ACC112 (cell line): Measurements from ENCODE around the gene CARMIL1.
A peak's percentile ranks its signal among the peaks of the same experiment; 100 is the strongest.

ENCODE experiments used
- H2AFZ ChIP-seq: fragments of 200-600 bp; sonication (generic); one replicate; pipeline ENCODE4 v1.6.0; 2017; ENCODE audit warnings: antibody characterized with exemption, low read length; ENCODE audit not compliant: unreplicated experiment
- H3K27ac ChIP-seq: fragments of 200-600 bp; sonication (generic); 2 replicates; pipeline ENCODE4 v1.5.1; 2014; ENCODE audit warnings: low read depth, mild to moderate bottlenecking, antibody characterized with exemption, low read length, moderate library complexity
- H3K27me3 ChIP-seq: fragments of 200-600 bp; sonication (generic); 2 replicates; pipeline ENCODE4 v1.6.1; 2014; ENCODE audit warnings: mild to moderate bottlenecking, antibody characterized with exemption, low read length, moderate library complexity, mixed read lengths; ENCODE audit not compliant: insufficient read depth
- H3K36me3 ChIP-seq: fragments of 200-600 bp; sonication (generic); 2 replicates; pipeline ENCODE4 v1.6.1; 2016; ENCODE audit warnings: mild to moderate bottlenecking, antibody characterized with exemption, low read length, moderate library complexity, mixed read lengths; ENCODE audit not compliant: insufficient read depth
- H3K4me1 ChIP-seq: fragments of 200-600 bp; sonication (generic); one replicate; pipeline ENCODE4 v1.6.1; 2016; ENCODE audit warnings: low read length, mixed read lengths; ENCODE audit not compliant: insufficient read depth, unreplicated experiment, control insufficient read depth
- H3K4me3 ChIP-seq: fragments of 200-600 bp; sonication (generic); 2 replicates; pipeline ENCODE4 v1.5.1; 2014; ENCODE audit warnings: mild to moderate bottlenecking, low read depth, low read length
- H3K79me2 ChIP-seq: fragments of 200-600 bp; sonication (generic); one replicate; pipeline ENCODE4 v1.6.0; 2016; ENCODE audit warnings: low read length; ENCODE audit not compliant: control insufficient read depth, unreplicated experiment, insufficient read depth

The CARMIL1 gene

DNA sequence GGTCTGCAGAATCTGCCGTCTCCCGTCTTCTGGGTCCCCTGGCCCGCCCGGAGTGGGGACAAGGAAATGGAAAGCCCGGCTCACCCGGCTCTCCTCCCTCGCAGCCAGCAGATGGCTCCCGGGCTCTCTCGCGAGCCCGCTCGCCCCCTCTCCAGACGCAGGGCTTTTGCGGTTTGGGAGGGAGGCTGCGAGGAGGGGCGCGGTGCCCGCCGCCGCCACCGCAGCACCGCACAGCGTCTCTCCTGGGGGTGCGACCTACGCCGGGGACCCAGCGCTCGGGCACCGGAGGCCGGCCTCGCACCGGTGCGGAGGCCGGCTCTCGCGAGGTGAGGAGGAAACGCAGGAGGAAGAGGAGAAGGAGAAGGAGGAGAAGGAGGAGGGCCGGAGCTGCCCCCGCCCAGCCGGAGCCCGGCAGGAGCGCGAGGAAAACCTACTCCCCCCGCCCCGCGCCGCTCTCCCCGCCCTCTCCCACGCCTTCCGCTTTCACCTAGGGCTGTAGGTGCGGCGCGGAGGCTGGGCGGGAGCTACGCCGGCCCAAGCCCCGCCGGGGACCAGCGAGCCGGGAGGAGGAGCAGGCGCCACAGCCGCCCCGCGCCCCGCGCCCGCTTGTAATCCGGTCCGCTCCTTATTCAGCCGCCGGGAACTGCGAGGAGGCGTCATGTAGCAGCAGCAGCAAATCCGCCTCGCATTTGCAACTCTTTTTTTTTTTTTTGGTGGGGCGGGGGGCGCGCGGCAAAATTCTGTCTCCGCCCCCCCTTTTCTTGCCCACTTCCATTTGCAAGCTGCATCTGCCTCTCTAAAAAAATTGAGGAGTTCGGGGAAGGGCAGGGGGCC is at the start of gene CARMIL1:
Gene CARMIL1, plus strand, starts transcription at position 461 of the 834 bp plus-strand sequence. CDS start 422 bp downstream, outside the sequence.
- peaks cover 16% of the 10 kb centered on the region for H3K4me1 ChIP-seq
- no peak within 1 kb of the TSS for H3K27ac ChIP-seq
- no peaks in the 10 kb centered on the region for H3K79me2 ChIP-seq
- H3K4me3 ChIP-seq: peak within 1 kb of the TSS; percentile 97
- peak within 1 kb of the TSS; percentile 78 for H2AFZ ChIP-seq
- H3K27me3 ChIP-seq: no peaks in the 10 kb centered on the region
- no peaks in the 10 kb centered on the region for H3K36me3 ChIP-seq

DNA sequence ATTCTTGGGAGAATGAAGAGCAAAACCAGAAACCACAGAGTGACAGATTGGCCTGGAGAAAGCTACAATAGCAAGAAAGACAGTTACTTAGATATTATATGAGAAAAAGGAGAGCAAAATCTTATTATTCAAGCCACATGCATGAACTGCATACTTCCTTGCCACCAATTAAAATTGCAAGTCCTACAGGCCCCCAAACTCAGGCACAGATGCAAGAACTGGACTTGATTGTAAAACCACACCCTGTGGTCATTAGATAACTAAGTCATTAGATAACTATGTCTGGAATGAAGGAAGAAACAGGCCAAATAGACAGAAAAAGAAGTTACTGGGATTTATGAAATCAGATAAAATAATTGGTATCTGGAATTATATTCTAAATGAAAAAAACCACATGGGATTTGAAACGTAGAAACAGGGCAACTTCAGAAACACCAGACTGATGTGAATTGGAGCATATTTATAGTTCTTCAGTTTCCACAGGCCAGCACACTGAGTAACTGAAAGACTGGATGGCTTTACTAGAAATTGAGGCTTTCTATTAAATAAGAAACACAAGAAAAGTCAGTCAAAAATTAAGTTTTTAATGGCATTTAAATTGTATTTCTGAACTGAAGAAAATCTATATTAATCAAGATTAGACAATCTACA is 49.4 kb upstream of the CARMIL1 start:
- Histone ChIP-seq H3K27ac (peak overlapping the region; percentile 45), H3K79me2 (no peaks in the 10 kb centered on the region), H3K4me3 (no peak overlapping the region), H2AFZ (peak overlapping the region; percentile 29), H3K4me1 (peaks cover 16% of the 10 kb centered on the region), H3K36me3 (no peaks in the 10 kb centered on the region), H3K27me3 (no peaks in the 10 kb centered on the region)

DNA sequence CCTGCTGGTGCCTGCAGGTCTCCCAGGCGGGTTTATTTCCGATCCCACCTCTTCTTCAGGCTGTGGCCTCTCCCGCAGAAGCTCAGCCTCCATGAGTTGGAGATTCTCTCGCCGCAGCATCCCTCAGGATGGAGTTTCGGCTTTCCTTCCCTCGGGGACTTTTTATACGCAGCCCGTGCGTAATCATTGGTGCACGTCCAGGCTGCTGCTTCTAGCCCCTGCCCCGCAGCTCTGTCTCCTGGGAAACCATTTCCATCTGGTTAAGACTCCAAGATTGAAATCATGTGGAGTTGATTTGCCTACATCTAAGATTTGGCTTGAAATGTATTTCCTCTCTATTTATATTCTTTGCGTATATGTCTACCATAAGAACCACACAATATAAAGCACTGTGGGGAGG is 46.7 kb upstream of the CARMIL1 start:
- H3K4me1 ChIP-seq: peaks cover 16% of the 10 kb centered on the region
- H3K79me2 ChIP-seq: no peaks in the 10 kb centered on the region
- H3K36me3 ChIP-seq: no peaks in the 10 kb centered on the region
- no peaks in the 10 kb centered on the region for H3K27me3 ChIP-seq
- no peak overlapping the region for H2AFZ ChIP-seq
- no peak overlapping the region for H3K4me3 ChIP-seq
- no peak overlapping the region for H3K27ac ChIP-seq

DNA sequence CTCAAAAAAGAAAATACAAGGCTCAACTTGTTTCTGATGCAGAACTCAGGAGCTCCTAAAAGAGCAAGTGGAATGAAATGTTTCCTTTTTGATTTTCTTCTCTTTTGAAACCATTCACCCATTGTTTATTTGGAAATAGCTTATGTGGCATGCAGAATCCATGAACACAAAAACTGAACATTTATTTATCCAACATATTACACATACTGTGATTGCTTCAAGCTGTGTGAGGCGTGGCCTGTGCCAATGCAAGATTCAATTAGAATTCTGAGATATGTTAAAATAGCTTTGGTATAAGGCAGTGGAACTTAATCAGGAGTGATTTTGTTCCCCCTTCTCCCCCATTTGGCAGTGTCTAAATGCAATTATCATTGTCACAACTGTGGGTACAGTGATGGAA is 45.9 kb upstream of the CARMIL1 start:
- H3K36me3 ChIP-seq: no peaks in the 10 kb centered on the region
- no peak overlapping the region for H3K4me3 ChIP-seq
- no peaks in the 10 kb centered on the region for H3K27me3 ChIP-seq
- H2AFZ ChIP-seq: no peak overlapping the region
- H3K4me1 ChIP-seq: peaks cover 16% of the 10 kb centered on the region
- no peaks in the 10 kb centered on the region for H3K79me2 ChIP-seq
- H3K27ac ChIP-seq: no peak overlapping the region

DNA sequence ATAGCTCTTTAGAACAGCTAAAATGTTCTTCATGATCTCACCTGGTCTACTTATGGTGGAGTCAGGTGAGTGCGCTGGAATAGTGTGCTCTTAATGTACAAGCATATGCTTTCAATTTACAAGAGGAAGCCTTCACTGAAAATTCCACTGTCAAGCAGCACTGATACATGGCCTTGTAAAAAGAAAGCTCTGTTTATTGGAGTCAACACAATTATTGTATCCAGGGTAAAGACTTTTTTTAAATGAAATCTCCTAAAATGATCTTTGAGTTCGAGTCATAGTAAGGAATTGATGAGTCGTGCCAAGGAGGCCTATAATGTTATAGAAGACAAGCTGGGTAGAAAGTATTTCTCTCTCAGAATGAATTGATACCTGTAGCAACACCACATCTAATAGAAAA is 41.6 kb upstream of the CARMIL1 start:
- H3K27ac ChIP-seq: no peak overlapping the region

DNA sequence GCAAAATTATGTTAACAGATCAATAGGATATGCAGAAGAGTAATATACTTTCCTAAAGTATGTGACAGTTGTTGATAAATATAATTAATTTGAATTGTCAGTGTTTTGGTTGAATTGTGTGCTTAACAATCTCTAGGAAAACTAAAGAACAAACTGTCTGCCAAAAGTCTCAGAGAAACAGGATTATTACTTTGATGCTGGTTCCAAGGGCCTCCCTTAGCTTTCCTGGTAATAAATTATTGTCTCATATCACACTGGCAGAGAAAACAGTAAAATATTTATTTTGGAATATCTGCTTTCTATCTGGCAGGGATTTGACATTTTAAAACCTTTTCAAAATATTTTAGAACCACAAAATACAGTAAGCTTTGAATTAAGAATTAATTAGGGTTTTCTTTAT is 40.1 kb upstream of the CARMIL1 start:
- no peaks in the 10 kb centered on the region for H3K36me3 ChIP-seq
- peaks cover 3% of the 10 kb centered on the region for H3K4me1 ChIP-seq
- H3K4me3 ChIP-seq: no peak overlapping the region
- H3K27ac ChIP-seq: no peak overlapping the region
- peak overlapping the region; percentile 39 for H2AFZ ChIP-seq
- no peaks in the 10 kb centered on the region for H3K27me3 ChIP-seq
- no peaks in the 10 kb centered on the region for H3K79me2 ChIP-seq

More for the DNA sequence above, 41.6 kb upstream of the CARMIL1 start:
- peaks cover 3% of the 10 kb centered on the region for H3K4me1 ChIP-seq
- H3K36me3 ChIP-seq: no peaks in the 10 kb centered on the region
- no peaks in the 10 kb centered on the region for H3K27me3 ChIP-seq
- H2AFZ ChIP-seq: no peak overlapping the region
- H3K79me2 ChIP-seq: no peaks in the 10 kb centered on the region
- H3K4me3 ChIP-seq: no peak overlapping the region

DNA sequence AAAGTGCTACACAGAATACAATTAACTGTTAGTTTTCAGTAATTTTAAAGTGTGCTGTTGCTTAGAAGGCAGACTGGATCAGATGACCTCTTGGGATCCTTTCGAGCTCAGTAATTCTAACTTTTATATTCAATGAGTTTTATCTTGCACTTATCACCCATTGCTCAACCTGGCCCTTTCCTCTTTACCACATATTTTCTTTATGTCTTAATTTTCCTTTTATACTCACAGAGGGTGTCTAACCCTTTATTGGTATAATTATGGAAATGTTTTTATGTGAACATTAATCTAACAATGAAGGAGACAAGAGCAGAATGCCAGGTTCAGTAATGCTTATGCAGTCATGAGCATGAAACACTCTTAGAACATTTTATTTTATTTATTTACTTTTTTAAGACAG is 39.7 kb upstream of the CARMIL1 start:
- no peak overlapping the region for H3K4me3 ChIP-seq
- H3K79me2 ChIP-seq: no peaks in the 10 kb centered on the region
- H2AFZ ChIP-seq: no peak overlapping the region
- H3K36me3 ChIP-seq: no peaks in the 10 kb centered on the region
- H3K4me1 ChIP-seq: peaks cover 3% of the 10 kb centered on the region
- H3K27ac ChIP-seq: no peak overlapping the region
- no peaks in the 10 kb centered on the region for H3K27me3 ChIP-seq

DNA sequence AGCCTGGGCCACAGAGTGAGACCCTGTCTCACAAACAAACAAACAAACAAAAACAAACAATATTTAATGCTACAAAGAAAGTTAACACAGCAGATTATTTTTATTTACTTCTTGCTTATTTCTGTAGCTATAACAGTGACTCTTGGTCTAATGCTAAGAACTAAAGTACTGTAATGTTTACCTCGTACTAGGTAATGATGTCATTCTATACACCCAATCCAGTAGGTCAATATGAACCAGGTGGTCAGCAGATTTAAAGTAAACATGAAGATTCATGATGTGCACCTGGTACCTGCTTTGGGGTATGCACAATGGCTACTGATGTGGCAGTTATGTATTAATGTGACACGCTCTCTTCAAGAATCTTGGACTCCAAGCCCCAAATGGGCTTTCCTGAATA is 36.6 kb upstream of the CARMIL1 start:
- Histone ChIP-seq H2AFZ (no peak overlapping the region), H3K27ac (no peak overlapping the region), H3K27me3 (no peaks in the 10 kb centered on the region), H3K4me3 (no peak overlapping the region), H3K36me3 (no peaks in the 10 kb centered on the region), H3K79me2 (no peaks in the 10 kb centered on the region), H3K4me1 (peaks cover 5% of the 10 kb centered on the region)

DNA sequence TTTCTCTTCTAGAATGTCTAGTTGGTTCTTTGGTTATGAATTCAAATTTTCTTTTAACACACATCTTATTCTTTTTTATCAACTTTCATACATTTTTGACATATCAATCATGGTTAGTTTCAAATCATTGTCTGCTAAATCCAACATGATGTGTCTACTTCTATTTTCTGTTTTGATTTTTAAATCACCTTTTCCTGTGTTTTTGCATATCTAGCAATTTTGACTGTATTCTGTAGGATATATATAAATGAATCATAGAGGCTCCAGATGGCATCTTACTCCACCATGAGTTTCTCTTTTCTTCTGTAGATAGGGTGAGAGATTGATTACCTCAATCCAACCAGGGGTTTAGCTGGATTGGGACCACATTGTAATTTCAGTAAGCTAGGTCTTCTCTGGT is 34.3 kb upstream of the CARMIL1 start:
- H3K27me3 ChIP-seq: no peaks in the 10 kb centered on the region
- no peak overlapping the region for H3K4me3 ChIP-seq
- no peak overlapping the region for H3K27ac ChIP-seq
- peaks cover 17% of the 10 kb centered on the region for H3K4me1 ChIP-seq
- no peaks in the 10 kb centered on the region for H3K36me3 ChIP-seq
- no peak overlapping the region for H2AFZ ChIP-seq
- no peaks in the 10 kb centered on the region for H3K79me2 ChIP-seq

DNA sequence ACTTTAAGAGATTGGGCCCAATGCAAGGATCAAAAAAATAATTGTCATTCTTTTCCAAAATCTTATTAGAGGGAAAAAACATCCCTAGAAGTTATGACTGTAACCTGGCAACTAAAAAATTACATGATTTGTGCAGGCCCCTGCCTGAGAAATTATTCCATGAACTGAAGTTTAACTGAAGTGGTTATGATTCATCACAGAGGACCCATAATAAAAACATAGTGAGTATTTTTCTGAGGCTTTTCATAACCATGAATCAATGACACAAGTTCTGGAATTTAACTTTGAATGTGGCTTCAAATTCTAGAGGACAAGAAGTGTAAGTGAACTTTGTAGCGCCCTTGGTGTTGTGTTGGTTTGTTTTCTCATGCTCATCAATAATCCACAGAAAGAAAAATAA is 31.1 kb upstream of the CARMIL1 start:
- Histone ChIP-seq H3K36me3 (no peaks in the 10 kb centered on the region), H3K4me3 (no peak overlapping the region), H3K27ac (peak overlapping the region; percentile 74), H3K79me2 (no peaks in the 10 kb centered on the region), H2AFZ (no peak overlapping the region), H3K27me3 (no peaks in the 10 kb centered on the region), H3K4me1 (peaks cover 26% of the 10 kb centered on the region)

DNA sequence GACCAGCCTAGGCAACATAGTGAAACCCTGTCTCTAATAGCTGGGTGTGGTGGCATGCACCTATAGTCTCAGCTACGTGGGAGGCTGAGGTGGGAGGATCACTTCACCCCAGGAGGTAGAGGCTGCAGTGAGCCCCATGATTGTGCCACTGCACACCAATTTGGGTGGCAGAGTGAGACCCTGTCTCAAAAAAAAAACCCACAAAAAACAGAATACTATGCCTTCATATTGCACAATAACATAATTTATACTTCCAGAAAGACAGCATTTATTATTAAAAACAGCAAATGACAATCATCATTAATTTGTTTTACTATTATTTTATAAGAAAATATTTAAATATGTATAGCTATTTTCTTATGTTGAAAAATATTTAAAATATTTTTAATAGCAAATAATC is 30.0 kb upstream of the CARMIL1 start:
- Histone ChIP-seq H3K79me2 (no peaks in the 10 kb centered on the region), H3K4me1 (peaks cover 26% of the 10 kb centered on the region), H3K27me3 (no peaks in the 10 kb centered on the region), H3K4me3 (no peak overlapping the region), H2AFZ (no peak overlapping the region), H3K27ac (peak overlapping the region; percentile 74; the same call in 1 of the 2 replicates), H3K36me3 (no peaks in the 10 kb centered on the region)
